Stimulated activated CD4-positive, alpha-beta T cell treated with anti-CD3 and anti-CD28 coated beads, Interleukin-15, amount 100 ng/mL, for 48 hours (primary cell): ENCODE measurements around the gene LCA5L.
A peak's percentile ranks its signal among the peaks of the same experiment; 100 is the strongest.

Experiments used
- DNase-seq, 2 donors: peaks; one replicate each; pipeline ENCODE4 v3.0.0-alpha.2; 2020; ENCODE audit warnings: low read depth in 2 of 2

The LCA5L gene

DNA sequence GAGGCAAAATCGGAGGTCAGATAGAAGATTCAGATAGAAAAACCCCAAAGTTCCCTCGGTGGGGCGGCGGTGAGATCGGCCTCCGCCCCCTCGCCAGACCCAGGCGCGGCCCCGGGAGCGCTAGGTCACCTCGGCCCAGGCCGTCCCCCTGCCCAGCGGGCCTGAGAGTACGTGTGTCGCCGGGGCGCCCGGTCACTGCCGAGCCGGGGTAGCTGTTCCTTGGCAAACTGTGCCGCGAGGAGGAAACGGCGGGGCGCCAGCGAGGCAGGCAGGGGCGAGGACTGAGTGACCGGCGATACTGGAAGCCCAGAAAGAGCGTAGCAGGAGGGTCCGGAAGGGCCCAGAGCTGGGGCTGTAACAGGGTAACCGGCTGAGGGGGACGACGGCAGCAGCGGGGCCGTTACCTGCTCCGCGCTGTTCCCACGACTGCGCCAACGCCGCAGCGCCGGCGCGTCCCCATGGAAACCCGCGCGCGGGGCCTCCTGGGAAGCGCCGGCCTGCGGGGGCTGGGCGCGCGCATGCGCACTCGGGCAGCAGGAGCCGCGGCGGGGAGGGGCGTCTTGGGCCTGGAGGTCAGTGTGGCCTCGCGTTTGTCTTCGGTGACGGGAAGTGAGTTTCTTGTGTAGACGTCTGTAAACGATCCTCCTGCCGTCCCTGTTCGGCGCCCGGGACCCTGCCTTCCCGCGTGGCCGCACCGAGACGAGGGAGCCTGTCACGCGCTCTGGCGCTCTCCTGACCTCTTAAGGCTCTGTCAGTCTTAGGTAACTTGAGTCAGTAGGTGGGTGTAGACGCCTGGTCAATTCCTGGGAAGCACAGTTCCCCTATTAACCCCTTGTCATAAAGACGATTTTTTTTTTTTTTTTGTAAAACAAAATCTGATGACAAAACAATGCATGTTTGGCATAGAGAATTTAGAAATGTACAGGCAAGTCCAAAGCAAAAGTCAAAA, at the start of gene LCA5L:
Gene LCA5L (minus strand): TSS at position 458 of the 949 bp plus-strand sequence. CDS start 17,285 bp downstream, outside the sequence.
- peak; percentile 76 to 88 for DNase-seq

DNA sequence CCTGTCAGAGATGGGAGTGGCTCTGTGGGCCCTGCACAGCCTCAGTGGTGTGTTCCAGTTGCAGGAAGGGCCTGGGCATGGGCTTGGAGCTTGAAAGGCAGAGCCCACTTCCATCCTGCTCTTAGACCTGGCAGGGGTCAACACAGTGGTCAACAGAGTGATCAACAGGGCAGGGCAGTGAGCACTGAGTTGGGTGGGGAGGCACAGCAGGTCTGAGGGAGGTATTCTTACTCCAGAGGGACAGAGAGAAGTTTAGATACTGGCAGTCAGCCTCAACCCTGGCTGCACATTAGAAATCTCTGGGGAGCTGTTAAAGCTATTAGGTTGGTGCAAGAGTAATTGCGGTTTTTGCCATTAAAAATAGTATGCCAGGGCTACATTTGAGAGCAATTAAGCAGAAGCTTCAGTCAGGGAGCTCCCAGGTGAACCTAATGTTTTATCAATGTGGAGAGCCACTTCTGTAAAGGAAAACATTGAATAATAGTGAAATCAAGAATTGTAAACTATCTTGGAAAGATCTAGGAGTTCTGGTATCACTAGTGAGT, 43.9 kb upstream of the LCA5L start:
- no peak for DNase-seq

DNA sequence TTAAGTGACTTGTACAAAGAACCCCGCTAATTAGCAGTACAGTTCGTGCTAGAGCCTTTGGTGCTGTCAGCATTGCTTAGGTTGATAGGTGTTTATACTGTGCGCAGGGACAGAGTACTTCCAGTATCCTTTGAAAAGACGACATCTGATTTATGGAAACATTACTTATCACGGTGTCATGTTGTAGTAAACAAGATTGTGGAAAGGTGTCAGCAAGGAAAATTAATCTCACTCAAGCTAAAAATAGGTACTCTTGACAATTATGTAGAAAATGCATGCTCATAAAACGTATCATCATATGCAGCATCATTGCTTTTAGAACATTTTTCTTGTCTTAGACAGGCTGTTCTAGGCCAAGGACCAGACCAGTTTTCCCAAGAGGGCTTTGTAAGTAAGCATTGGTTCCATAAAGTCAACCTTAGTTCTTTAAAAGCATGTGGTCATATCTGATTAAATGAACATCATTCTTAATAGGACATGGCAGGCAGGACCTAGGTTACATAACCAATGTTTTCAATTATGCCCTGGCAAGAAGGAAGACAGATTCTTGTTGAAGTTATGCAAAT, 39.2 kb upstream of the LCA5L start:
- DNase-seq = no peak

DNA sequence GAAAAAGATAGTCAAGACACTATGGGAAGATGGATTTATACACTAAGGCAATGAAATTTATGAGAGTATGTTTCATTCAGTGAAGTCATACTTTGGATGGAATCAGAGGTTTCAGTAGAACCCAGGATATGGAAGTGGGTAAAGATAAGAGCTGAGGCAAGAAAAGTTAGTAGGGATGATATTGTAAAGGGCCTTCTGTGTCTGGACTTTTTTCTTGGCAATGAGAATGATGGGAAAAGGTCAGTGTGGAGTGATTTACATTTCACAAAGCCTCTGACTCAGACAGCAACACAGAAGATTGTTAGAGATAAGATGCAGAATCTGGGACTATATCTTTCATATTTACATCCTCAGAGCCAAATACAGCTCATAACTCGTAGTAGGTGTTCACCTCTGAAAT, 38.3 kb upstream of the LCA5L start:
- DNase-seq = no peak

DNA sequence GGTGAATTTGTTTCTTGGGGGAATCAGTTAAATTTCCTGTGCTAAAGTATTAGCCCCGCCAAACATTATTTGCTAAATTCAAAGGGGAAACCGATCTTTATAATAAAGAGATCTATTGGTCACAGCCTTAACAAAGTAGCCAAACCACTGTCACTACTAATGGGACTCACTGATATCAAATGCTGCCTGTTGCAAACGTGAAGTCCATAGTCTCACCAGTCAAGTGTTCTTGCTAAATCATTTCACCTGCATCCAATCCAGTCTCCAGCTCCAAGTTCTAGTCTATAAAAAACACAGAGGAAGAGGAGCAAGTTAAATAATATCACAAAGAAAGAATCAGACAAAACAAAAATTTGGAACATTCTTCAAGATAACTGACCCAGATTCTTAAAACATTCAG, 36.3 kb upstream of the LCA5L start:
- no peak for DNase-seq

DNA sequence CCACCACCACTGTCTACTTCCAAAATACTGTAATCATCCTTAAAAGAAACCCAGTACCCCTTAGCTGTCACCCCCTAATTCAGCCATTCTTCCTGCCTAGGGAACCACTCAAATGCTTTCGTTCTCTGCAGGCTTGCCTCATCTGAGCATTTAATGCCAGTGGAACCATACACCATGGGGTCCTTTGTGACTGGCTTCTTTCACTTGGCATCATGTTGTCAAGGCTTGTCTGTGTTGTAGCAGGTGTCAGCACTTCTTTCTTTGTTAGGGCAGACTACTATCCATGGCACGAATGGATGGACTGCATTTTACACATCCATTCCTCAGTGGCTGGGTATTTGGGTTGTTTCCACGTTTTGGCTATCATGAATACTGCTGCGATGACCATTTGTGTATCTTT, 34.7 kb upstream of the LCA5L start:
- no peak for DNase-seq

DNA sequence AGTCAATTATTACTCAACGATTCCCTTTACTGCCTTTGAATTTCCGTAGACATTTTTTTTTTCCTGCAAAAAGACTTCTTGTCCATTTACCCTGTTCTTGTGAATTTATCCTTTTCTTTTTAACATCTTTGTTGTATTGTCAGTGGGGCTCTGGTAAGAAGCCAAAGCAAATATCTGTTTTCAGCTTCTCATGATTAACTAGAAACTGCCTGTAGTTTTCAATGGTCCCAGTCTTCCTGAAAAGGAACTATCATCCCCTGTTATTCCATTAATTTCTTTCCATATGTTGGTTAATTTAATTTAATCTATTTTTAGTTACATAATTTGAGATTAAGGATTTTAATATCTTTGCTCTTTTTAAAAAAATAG, 34.2 kb upstream of the LCA5L start:
- no peak for DNase-seq

DNA sequence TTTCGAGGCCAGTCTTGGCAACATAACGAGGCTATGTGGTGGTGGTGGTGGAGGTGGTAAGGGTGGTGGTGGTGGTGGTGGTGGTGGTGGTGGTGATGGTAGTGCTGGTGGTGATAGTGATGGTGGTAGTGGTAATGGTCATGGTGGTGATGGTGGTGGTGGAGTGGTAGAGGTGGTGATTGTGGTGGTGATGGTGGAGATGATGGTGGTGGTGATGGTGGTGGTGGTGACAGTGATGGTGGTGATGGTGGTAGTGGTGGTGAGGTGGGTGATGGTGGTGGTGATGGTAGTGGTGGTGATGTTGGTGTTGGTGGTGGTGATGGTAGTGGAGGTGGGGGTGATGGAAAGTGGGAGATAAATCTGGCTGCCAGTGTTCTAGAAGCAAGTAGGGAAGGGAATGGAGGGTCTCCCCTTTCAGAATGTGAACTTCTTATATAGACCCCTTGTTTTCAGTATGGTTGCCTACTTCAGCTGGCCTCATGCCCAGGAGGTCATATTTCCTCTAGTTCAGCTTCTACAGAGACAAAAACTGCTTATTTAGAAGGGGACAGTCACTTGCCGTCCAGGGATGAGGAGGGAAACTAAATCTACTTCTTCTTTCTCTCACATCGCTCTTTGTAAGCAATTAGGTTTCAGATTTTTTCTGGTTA, 33.7 kb upstream of the LCA5L start:
- DNase-seq = no peak

DNA sequence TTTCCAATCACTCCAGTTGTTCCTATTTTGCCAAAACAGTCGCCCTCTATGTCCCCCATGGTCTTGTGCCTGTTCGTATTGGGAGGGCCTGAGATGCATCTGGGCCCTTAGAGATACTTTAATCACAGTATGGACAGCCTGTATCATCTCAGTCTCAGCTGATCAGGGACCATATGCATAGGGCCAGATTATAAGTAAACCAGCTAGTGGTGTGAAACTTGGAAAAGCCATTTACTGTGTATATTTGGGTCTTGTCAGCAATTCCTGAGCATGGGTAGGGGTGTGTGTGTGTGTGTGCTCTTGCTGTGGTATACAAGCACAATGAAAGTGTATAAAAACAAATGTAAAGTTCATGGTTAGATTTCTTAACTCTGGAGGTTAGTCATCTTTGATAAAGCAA, 29.0 kb upstream of the LCA5L start:
- no peak for DNase-seq

DNA sequence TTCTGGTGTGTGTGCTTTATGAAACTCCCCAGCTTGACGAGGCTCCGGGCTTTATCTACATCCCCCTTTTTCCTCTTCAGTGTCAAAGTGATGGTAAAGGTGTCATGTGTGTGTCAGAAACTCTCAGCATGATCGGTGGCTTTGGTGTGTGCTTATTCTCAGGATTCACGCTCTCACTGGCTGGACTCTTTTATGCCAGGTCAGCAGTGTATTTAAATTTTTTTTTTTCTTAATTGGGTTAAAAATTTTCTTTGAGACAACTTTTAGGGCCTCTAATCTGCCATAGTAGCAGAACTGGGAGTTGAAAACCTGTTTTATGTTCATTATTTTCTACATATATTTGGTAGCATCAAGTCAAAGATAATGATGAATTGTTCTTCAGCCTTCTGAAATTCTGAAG, 27.2 kb upstream of the LCA5L start:
- no peak for DNase-seq

DNA sequence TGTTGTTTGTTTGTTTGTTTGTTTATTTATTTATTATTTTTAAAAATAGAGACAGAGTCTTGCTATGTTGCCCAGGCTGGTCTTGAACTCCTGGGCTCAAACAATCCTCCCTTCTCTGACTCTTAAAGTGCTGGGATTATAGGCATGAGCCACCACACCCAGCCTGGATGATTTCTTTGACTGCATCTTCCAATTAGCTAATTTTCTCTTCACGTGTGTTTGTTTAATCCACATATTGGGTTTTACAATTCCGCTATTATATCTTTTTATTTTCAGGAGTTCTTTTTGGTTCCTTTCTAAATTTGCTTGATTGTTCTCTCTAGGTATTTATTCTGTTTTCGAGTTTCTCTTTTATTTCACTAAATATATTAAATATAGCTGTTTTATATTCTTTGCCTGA, 26.0 kb upstream of the LCA5L start:
- DNase-seq = no peak

DNA sequence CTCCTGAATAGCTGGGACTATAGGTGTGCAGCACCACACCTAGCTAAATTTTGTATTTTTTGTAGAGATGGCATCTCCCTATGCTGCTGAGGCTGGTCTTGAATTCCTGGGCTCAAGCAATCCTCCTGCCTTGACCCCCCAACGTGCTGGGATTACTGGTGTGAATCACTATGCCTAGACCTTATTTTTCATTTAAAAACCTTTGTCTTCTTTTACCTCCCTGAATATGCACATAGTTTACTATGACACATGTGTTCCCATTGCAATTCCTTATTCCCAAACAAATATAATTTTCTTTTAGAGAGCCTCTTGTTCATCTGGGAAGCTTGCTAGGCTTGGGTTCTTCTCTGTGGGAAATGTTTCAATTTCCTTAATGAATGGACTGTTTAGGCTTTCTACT, 23.0 kb upstream of the LCA5L start:
- DNase-seq = no peak

DNA sequence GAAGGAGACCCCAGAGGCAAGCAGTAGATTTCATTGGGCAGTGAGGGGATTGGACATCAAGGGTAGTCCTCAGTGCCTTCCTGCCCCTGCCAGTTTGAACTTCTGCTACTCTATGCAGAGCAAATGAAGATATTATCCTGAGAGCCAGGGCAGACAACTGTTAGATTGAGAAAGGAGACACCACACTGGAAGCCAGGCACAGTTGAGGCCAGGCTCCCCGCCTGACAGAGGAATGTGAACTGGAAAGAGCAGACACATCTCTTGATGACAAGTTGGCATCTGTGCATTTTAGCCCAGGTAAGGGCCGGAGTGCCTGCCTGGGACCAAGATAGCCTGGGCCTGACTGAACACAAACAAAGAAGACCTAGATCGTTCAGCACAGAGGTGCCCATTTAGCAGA, 22.2 kb upstream of the LCA5L start:
- no peak for DNase-seq

DNA sequence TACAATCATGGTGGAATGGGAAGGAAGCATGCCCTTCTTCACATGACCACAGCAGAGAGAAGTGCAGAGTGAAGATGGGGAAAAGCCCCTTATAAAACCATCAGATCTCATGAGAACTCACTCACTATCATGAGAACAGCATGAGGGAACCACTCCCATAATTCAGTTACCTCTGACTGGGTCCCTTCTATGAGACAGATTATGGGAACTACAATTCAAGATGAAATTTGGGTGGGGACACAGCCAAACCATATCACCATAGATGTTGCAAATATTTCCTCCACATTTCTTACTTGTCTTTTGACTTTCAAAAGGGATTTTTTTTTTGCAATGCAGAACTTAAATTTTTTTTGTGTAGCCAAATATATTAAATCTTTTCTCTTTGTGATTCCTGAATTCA, 21.0 kb upstream of the LCA5L start:
- DNase-seq = no peak

DNA sequence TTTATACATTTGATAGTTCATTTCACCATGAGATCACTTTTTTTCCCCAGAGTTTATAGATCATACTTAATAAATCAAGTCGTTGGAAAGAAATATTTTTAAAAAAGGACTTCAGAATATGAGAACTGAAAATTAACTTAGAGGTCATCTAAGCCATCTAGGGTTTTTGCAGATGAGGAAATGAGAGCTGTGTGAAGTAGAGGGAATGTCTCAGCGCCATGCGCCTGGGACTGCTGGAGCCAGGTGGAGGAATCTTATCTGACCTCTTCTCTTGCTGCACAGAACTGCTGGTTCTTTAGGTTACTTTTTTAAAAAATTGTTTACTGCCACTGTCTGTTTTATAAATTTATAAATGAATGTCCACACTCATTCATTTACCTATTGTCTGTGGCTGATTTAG, 17.7 kb upstream of the LCA5L start:
- no peak for DNase-seq

DNA sequence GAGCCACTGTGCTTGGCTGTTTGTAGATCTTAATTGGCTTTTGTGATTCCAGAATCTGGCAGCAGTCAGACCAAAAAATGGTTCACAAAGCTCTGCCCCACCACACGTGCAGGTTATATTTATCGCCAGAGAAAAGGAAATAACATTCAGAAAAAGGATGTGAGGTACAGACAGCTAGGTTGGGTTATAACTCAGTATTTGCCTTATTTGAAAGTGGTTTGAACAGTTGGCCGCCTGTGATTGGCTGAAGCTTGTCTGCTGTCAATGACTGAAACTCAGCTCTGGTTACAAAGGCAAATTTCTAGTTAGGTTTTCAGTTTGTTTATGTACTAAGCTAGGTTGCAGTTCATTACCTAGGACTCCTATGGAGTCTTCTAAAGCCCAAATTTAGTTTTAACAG, 15.8 kb upstream of the LCA5L start:
- no peak for DNase-seq

DNA sequence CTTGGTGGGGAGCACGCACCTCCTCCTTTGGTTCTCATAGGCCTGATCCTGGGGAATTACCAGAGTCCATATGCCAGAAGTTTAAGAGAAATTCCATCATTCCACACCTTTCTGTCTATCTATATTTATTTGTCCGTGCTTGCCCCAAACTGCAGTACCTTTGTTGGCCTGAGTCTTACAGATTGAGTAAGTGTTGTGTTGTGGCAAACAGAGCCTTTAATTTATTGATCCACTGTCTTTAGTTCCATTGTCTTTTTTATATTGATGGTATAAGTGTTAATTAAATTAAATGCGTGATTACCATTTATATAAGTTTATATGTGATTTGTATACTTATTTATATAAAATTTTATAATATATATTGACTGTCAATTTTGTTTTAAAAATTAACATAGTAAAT, 11.1 kb upstream of the LCA5L start:
- no peak for DNase-seq

DNA sequence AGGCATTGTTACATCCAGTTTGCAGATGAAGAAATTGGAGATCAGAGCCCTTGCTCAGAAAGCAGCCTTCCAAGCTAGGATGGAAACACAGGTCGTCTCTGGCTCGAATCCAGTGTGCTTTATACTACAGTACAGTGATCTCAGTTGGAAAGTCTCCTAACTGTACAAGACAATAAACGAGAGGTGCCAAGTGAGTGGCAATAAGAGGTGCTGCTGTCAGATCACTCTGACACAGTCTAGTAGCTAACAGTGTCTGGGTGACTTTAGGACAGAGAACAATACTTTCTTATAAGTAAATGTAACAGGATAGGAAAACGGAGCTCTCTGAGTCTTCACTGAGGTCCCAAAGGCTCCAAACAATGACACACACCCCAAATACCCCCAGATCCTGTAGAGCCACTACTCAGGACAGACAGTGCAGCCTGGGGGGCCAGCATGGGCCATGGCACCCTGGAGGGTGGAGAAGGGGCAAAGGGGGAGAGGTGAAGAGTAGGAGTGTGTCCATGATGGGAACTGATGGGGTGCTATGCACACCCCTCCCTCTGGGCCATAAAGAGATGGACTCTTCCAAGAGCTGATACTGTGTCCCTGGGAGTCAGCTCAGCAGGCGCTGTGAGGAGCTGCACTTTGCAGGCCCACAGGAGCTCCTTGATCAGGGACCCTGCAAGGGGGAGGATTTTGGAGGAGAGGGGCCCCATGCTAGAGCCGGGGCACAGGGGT, 9.5 kb upstream of the LCA5L start:
- no peak for DNase-seq

DNA sequence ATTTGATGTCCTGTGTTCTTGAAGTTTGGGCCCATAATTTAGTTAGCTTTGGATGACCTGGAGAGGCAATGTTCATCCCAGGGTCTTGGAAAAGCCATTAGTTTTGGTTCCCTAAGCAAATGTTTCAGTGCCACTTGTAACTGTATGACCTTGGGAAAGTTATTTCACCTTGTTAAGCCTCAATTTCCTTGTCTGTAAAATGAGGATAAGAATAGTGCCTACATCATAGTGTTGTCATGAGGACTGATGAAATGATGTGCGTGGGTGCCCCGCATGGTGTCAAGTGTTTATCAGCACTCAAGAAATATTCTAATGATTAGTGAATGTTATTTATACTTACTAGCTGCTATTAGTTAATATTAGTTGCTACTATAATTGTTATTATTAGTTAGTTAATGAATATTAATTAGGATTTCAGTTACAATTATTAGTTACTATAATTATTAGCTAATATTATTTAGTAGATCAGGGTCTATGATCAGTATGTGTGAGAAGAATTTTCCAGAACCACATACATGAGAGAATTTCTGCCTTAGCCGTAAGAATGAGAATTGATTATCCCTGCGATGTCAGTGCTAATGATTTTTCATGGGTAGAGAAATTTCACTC, 8.1 kb upstream of the LCA5L start:
- DNase-seq = no peak

DNA sequence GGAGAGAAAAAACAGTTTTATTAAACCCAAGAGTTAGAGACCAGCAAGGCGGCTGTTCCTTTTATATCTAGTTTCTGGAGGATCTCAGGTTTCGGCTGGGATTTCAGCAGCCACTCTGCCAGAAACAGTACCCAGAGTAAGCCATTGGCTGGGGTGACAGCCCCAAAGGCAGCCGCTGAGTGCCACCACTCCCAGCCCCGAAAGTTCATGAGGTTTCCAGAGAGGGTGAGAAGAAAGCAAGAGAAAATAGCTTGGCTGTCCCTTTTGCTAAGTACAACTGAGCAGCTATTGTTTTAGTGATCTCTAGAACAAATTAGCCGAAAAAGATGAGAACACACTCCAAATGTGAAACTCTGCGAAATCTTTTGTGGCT, 7.4 kb upstream of the LCA5L start:
- DNase-seq = no peak

DNA sequence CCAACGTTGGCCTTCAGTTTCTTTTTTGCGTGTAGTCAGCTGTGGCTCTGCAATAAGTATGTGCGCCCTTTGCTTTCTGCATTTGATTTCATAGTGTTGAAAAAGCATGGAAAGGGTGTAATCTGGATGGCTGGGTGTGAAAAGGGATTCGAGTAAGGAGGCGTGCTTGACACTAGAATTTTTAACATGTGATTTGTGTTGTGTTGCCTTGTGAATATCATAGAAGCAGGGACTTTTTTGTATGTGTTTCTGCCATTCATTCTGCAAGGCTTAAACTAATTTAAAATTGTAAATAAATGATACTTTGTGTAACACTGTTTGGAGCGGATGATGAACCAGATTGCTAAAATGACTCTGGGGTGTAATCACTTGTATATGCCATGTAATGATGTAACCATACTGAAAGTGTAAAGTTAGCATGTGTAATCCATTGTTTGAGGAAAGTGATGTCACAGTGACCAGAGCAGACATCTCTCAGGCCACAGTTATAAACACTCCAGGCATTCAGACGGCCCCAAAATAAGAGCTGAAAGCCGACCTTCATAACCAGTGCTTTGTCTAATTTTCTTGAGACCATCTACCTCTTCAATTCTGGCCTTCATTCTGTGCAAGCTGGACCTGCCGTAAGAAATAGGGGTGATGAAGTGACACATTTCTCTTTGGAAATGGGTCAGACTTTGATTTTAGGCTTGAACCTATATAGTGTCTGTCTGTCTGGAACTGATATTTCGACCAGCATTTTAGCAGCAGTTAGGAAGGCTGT, 6.8 kb upstream of the LCA5L start:
- DNase-seq = no peak
